Neural cell (in vitro differentiated cells): ENCODE data around the gene EHD1.

ENCODE experiments used
- EP300 ChIP-seq: fragments of 450-650 bp; conservative IDR thresholded peaks from 2 replicates; pipeline ENCODE4 v1.6.1; 2014; ENCODE audit warnings: antibody characterized with exemption, mild to moderate bottlenecking, moderate library complexity; ENCODE audit not compliant: poor library complexity, severe bottlenecking
- POLR2AphosphoS5 ChIP-seq: IDR thresholded peaks from 2 replicates; pipeline ENCODE4 v1.6.1; 2012
- RAD21 ChIP-seq: fragments of 450-650 bp; conservative IDR thresholded peaks from 2 replicates; pipeline ENCODE4 v1.6.1; 2014; ENCODE audit warnings: antibody characterized with exemption, mild to moderate bottlenecking, moderate library complexity
- SMC3 ChIP-seq: fragments of 450-650 bp; conservative IDR thresholded peaks from 2 replicates; pipeline ENCODE4 v1.6.1; 2014; ENCODE audit warnings: antibody characterized with exemption, mild to moderate bottlenecking, moderate library complexity; ENCODE audit not compliant: poor library complexity
- TAF1 ChIP-seq: IDR thresholded peaks from 2 replicates; pipeline ENCODE4 v1.6.1; 2012; ENCODE audit warnings: low read depth
- TF ChIP-seq, protein P1 (sequence below): fragments of 450-650 bp; IDR thresholded peaks from 2 replicates; pipeline ENCODE4 v1.5.1; 2014; ENCODE audit warnings: antibody characterized with exemption, mild to moderate bottlenecking, moderate library complexity; ENCODE audit not compliant: poor library complexity, severe bottlenecking
- TF ChIP-seq, protein P2 (sequence below): IDR thresholded peaks from 2 replicates; pipeline ENCODE4 v1.6.1; 2012; ENCODE audit warnings: borderline replicate concordance

DNA sequence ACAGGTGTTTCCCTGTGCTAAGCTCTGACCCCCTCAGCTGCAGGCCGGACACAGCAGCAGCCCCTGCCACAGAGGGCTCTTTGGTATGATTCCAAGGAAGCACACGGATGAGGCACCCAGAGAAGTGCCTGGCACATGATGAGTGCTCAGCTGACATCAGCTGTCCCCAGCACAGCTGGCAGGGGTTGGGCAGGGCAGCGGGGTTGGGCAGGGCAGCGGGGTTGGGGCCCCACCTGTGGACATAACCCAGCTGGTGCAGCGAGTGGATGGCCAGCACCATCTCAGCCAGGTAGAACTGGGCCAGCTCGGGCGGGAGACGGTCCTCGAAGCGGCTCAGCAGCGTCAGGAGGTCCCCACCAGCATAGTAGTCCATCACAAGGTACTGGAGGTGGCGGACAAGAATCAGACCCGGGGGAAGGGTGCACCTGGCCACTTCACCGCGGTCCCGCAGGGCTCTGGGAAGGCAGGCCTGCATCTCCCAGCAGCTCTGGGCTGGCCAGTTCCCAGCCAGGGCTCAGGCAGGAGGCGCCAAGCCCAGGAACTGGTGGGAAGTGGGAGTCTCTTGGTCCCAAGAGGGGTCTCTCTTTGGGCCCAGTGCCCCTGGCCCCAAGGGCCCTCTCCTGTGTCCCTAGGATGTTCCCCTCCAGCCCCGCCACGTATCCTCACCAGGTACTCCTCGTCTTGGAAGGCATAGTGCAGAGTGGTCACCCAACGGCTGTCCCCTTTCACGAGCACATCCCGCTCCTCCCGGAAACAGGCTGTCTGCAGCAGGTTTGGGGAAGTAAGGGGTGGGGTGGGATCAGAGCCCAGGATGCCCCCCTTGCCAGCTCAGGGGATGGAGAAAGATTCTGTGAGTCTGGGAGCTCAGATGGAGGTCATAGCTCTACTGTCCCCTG, 38.3 kb downstream of the EHD1 start:
- TF ChIP-seq, protein P1, sequence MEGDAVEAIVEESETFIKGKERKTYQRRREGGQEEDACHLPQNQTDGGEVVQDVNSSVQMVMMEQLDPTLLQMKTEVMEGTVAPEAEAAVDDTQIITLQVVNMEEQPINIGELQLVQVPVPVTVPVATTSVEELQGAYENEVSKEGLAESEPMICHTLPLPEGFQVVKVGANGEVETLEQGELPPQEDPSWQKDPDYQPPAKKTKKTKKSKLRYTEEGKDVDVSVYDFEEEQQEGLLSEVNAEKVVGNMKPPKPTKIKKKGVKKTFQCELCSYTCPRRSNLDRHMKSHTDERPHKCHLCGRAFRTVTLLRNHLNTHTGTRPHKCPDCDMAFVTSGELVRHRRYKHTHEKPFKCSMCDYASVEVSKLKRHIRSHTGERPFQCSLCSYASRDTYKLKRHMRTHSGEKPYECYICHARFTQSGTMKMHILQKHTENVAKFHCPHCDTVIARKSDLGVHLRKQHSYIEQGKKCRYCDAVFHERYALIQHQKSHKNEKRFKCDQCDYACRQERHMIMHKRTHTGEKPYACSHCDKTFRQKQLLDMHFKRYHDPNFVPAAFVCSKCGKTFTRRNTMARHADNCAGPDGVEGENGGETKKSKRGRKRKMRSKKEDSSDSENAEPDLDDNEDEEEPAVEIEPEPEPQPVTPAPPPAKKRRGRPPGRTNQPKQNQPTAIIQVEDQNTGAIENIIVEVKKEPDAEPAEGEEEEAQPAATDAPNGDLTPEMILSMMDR = no peak
- TF ChIP-seq RAD21 (no peak), SMC3 (no peak), TAF1 (no peak), EP300 (no peak), POLR2AphosphoS5 (no peak)
- TF ChIP-seq, protein P2, sequence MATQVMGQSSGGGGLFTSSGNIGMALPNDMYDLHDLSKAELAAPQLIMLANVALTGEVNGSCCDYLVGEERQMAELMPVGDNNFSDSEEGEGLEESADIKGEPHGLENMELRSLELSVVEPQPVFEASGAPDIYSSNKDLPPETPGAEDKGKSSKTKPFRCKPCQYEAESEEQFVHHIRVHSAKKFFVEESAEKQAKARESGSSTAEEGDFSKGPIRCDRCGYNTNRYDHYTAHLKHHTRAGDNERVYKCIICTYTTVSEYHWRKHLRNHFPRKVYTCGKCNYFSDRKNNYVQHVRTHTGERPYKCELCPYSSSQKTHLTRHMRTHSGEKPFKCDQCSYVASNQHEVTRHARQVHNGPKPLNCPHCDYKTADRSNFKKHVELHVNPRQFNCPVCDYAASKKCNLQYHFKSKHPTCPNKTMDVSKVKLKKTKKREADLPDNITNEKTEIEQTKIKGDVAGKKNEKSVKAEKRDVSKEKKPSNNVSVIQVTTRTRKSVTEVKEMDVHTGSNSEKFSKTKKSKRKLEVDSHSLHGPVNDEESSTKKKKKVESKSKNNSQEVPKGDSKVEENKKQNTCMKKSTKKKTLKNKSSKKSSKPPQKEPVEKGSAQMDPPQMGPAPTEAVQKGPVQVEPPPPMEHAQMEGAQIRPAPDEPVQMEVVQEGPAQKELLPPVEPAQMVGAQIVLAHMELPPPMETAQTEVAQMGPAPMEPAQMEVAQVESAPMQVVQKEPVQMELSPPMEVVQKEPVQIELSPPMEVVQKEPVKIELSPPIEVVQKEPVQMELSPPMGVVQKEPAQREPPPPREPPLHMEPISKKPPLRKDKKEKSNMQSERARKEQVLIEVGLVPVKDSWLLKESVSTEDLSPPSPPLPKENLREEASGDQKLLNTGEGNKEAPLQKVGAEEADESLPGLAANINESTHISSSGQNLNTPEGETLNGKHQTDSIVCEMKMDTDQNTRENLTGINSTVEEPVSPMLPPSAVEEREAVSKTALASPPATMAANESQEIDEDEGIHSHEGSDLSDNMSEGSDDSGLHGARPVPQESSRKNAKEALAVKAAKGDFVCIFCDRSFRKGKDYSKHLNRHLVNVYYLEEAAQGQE = no peak
